Activated naive CD8-positive, alpha-beta T cell treated with anti-CD3 and anti-CD28 coated beads, Interleukin-2, amount 10 ng/mL, durations not matched to agents 7 days and 5 days (primary cell): ENCODE results near the gene KCNN4. TPM values are rescaled to one million over a fixed set of nuclear protein-coding genes. Genes with fewer than 3 reads are reported as not detected.
"Not testable (repeated sequence)": the region's sequence is repeated elsewhere in the genome, so short reads cannot be mapped to it uniquely, and the experiment has no call there.

Experiments used
- ATAC-seq: fragments of 150-1000 bp; cut with Tn5 transposase; one replicate; pipeline ENCODE4 v1.10.0; 2021; ENCODE audit warnings: low read depth, moderate library complexity
- POLR2A ChIA-PET: fragments of 350-600 bp; sonication (Branson Sonifier 250); formaldehyde crosslinking; loops from one replicate; lab custom pipeline; 2021; ENCODE audit warnings: antibody characterized with exemption; lab: Charles Lee
- DNase-seq: peaks from one replicate; pipeline ENCODE4 v3.0.0; 2021
- H3K27ac Mint-ChIP-seq: one replicate; pipeline ENCODE4 v1.8.0; 2022; ENCODE audit warnings: mild to moderate bottlenecking, mixed read lengths
- H3K27me3 Mint-ChIP-seq: one replicate; pipeline ENCODE4 v1.8.0; 2022; ENCODE audit warnings: mild to moderate bottlenecking, moderate library complexity, mixed read lengths
- H3K36me3 Mint-ChIP-seq: one replicate; pipeline ENCODE4 v1.8.0; 2021; ENCODE audit warnings: mild to moderate bottlenecking, mixed read lengths
- H3K4me1 Mint-ChIP-seq: one replicate; pipeline ENCODE4 v1.8.0; 2021; ENCODE audit warnings: mixed read lengths
- H3K4me3 Mint-ChIP-seq: one replicate; pipeline ENCODE4 v1.8.0; 2022; ENCODE audit warnings: mild to moderate bottlenecking, moderate library complexity, mixed read lengths
- H3K9me3 Mint-ChIP-seq: one replicate; pipeline ENCODE4 v1.8.0; 2021; ENCODE audit warnings: mixed read lengths
- total RNA-seq, 2 experiments: library from RNA; stranded (reverse); gene quantifications; one replicate each; pipeline ENCODE4 v1.2.3, GENCODE V29; 2021

Gene KCNN4
- total RNA-seq, 2 experiments from 2014 or later, result 38.3 to 45.4 TPM

- H3K36me3 Mint-ChIP-seq, H3K9me3 Mint-ChIP-seq, H3K27me3 Mint-ChIP-seq, ATAC-seq, DNase-seq: not testable (repeated sequence)
- H3K27ac Mint-ChIP-seq, result peak overlapping the region; percentile 89
- peaks cover 31% of the 10 kb centered on the region for H3K4me1 Mint-ChIP-seq
- POLR2A ChIA-PET, result interaction anchor here (0.6 to 8.3 kb wide), 5 partner anchors 10 to 1278 kb away, joined by 5 to 111 read pairs (median 5); partner anchors contain the start of genes KCNN4 and SMG9
- peak overlapping the region; percentile 58 for H3K4me3 Mint-ChIP-seq
Observed at GRCh38 chr19:43764684-43765083, 16.1 kb downstream of the KCNN4 start.

DNA sequence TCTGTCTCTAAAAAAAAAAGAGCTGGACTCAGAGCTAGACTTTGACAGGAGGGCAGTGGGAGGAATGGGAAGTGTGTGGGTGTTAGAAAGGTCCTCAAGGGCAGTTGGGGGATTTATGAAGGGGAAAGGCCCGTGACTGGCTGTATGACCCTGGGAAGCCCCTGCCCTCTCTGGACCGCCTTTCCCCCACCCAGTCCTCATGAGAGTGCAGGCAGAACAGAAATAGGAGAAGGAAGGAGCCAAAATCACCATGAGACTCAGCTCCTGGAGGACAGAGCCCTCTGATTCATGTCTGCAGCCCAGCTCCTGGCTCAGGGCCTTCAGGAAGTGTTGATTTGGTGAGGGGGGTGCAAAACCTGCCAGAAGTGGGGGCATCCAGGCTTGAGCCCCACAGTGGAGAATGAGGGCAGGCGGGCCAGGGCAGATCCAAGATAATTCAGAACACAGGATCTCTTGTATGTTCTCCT lies 17.3 kb downstream of the KCNN4 start:
- Mint-ChIP-seq H3K27ac (peak overlapping the region; percentile 53), H3K4me1 (peaks cover 34% of the 10 kb centered on the region), H3K36me3 (peaks cover 2% of the 10 kb centered on the region), H3K27me3 (no peaks in the 10 kb centered on the region), H3K4me3 (no peak overlapping the region), H3K9me3 (no peaks in the 10 kb centered on the region)
- ATAC-seq (no peak), DNase-seq (no peak)
- POLR2A ChIA-PET, result interaction anchor here (0.6 to 8.3 kb wide), 4 partner anchors 9 to 43 kb away, joined by 3 to 111 read pairs (median 6); partner anchors contain the start of gene SMG9

DNA sequence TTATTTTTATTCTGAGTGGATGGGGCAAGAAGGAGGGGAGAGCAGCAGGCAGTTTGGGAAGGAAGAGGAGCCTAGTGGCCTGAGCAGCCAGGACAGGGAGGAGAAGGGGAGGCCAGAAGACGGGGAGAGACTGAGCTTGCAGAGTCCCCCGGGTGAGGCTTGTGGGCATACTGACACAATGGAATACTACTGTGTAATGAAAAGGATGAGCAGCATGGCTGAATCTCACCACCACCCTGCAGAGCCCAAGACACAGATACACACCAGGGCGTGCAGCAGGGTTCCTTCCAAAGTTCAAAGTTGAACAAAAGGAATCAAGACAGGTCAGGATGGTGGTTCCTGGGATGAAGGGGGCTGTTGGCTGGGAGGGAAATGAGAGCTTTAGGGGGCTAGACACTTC lies 18.0 kb downstream of the KCNN4 start:
- Mint-ChIP-seq H3K4me3 (no peak overlapping the region), H3K27ac (no peak overlapping the region), H3K4me1 (peaks cover 37% of the 10 kb centered on the region), H3K9me3 (no peaks in the 10 kb centered on the region), H3K27me3 (no peaks in the 10 kb centered on the region), H3K36me3 (peaks cover 5% of the 10 kb centered on the region)
- no peak for DNase-seq
- no peak for ATAC-seq
- POLR2A ChIA-PET, result interaction anchor here (1.2 to 8.3 kb wide), 3 partner anchors 8 to 17 kb away, joined by 4 to 111 read pairs (median 8); partner anchors contain the start of gene SMG9

- Mint-ChIP-seq H3K9me3 (no peaks in the 10 kb centered on the region), H3K27ac (no peak overlapping the region), H3K4me1 (peaks cover 40% of the 10 kb centered on the region), H3K27me3 (no peaks in the 10 kb centered on the region), H3K4me3 (no peak overlapping the region), H3K36me3 (peaks cover 17% of the 10 kb centered on the region)
- POLR2A ChIA-PET, result no interaction called here
- ATAC-seq (no peak), DNase-seq (no peak)
Observed at GRCh38 chr19:43760941-43761340, 19.8 kb downstream of the KCNN4 start.

DNA sequence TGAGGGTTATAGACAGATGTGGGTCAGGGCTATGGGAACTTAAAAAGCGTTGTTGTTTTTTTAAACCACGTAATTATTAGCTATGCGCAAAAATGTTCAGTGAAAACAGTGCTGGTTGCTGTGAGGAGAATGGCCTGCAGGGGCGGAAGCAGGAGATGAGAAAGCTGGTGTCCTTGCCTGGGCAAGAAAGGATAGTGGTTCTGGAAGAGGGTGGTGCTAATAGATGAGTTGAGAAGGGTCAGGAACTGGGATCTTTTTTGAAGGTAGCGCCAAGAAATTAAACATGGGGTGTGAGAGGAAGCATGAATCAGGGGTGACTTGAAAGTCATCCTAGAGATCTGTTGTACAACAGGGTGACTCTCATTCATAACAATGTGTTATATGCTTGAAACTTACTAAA lies 21.3 kb downstream of the KCNN4 start:
- Mint-ChIP-seq H3K27me3 (no peaks in the 10 kb centered on the region), H3K9me3 (no peaks in the 10 kb centered on the region), H3K27ac (no peak overlapping the region), H3K36me3 (peaks cover 20% of the 10 kb centered on the region), H3K4me3 (no peak overlapping the region), H3K4me1 (peaks cover 31% of the 10 kb centered on the region)
- POLR2A ChIA-PET, result interaction anchor here (2.6 kb wide), 1 partner anchor 20 kb away, joined by 8 read pairs; no protein-coding TSS in a partner anchor
- ATAC-seq, result no peak
- DNase-seq, result no peak

GRCh38 chr19:43755256-43755801 lies 25.4 kb downstream of the KCNN4 start:
- POLR2A ChIA-PET, result interaction anchor here (0.7 to 8.2 kb wide), 9 partner anchors 10 to 410 kb away, joined by 3 to 111 read pairs (median 6); partner anchors contain the start of genes KCNN4 and ZNF226
- Mint-ChIP-seq H3K9me3 (no peaks in the 10 kb centered on the region), H3K4me3 (peak overlapping the region; percentile 99), H3K27me3 (no peaks in the 10 kb centered on the region), H3K4me1 (peaks cover 37% of the 10 kb centered on the region), H3K36me3 (peaks cover 25% of the 10 kb centered on the region), H3K27ac (peak overlapping the region; percentile 100)
- DNase-seq (peak; percentile 86), ATAC-seq (peak; percentile 12)

- Mint-ChIP-seq H3K4me1 (peaks cover 41% of the 10 kb centered on the region), H3K9me3 (no peaks in the 10 kb centered on the region), H3K36me3 (peaks cover 30% of the 10 kb centered on the region), H3K27ac (peak within 1 kb of the TSS; percentile 100), H3K4me3 (peak within 1 kb of the TSS; percentile 99), H3K27me3 (no peaks in the 10 kb centered on the region)
- POLR2A ChIA-PET, result interaction anchor here (0.7 to 8.2 kb wide), 13 partner anchors 9 to 411 kb away, joined by 3 to 111 read pairs (median 4); partner anchors contain the start of genes IRGQ, KCNN4, ZNF226 and ZNF576
- DNase-seq, result peak; percentile 99
- peak; percentile 85 for ATAC-seq
Observed at GRCh38 chr19:43754503-43755255, 26.1 kb downstream of the KCNN4 start, which contains the start of gene SMG9. TSS of gene SMG9 (minus strand) at chr19:43754962. CDS start at chr19:43750741, 4,221 bp downstream.

DNA sequence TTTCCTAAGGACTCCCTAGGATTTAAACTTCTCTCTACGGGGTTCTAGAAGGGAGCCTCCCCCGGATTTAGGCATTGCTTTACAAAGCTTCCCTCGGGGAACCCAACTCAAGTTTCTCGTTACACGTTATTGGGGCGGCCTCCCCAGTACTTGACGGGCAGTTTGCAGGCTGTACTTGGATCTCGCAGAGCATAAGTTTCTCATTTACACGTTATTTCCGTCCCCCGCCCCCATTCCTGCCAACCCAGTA lies 26.6 kb downstream of the KCNN4 start:
- POLR2A ChIA-PET, result interaction anchor here (0.7 to 8.2 kb wide), 12 partner anchors 9 to 411 kb away, joined by 3 to 111 read pairs (median 4); partner anchors contain the start of genes IRGQ, KCNN4, ZNF226 and ZNF576
- Mint-ChIP-seq H3K4me3 (peak overlapping the region; percentile 99), H3K4me1 (peaks cover 38% of the 10 kb centered on the region), H3K27me3 (no peaks in the 10 kb centered on the region), H3K36me3 (peaks cover 31% of the 10 kb centered on the region), H3K27ac (peak overlapping the region; percentile 100), H3K9me3 (no peaks in the 10 kb centered on the region)
- no peak for ATAC-seq
- no peak for DNase-seq

GRCh38 chr19:43752287-43752875 lies 28.4 kb downstream of the KCNN4 start:
- H3K4me3 Mint-ChIP-seq, result no peak overlapping the region
- DNase-seq (no peak), ATAC-seq (no peak)
- H3K9me3 Mint-ChIP-seq, result no peaks in the 10 kb centered on the region
- POLR2A ChIA-PET, result interaction anchor here (1.1 to 8.2 kb wide), 4 partner anchors 13 to 83 kb away, joined by 3 to 111 read pairs (median 36); partner anchors contain the start of gene KCNN4
- no peak overlapping the region for H3K27ac Mint-ChIP-seq
- H3K27me3 Mint-ChIP-seq, result no peaks in the 10 kb centered on the region
- H3K4me1 Mint-ChIP-seq, result peaks cover 38% of the 10 kb centered on the region
- peaks cover 36% of the 10 kb centered on the region for H3K36me3 Mint-ChIP-seq

- Mint-ChIP-seq H3K4me3 (no peak overlapping the region), H3K36me3 (peaks cover 34% of the 10 kb centered on the region)
Observed at GRCh38 chr19:43751466-43752220, 29.1 kb downstream of the KCNN4 start.

DNA sequence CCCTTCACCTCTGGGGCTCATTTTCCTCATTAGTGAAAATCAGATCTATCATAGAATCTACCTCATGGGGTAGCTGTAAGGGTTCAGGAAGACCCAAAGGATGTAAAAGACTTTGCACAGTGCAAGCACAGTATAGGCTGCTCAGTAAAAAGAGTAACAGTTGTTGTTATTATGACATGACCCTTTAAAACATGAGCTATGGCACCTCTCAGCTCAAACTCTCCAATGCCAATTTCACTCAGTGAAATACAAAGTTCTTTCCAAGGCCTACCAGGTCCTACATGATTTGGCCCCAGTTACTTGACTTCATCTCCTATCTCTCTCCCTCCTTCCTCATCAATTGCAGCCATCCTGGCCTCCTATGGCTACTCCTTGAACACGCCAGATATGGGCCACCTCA lies 30.9 kb downstream of the KCNN4 start:
- Mint-ChIP-seq H3K36me3 (peaks cover 34% of the 10 kb centered on the region), H3K4me3 (no peak overlapping the region), H3K4me1 (peaks cover 27% of the 10 kb centered on the region), H3K27ac (peak overlapping the region; percentile 46), H3K27me3 (no peaks in the 10 kb centered on the region), H3K9me3 (no peaks in the 10 kb centered on the region)
- DNase-seq, result no peak
- no peak for ATAC-seq
- POLR2A ChIA-PET, result interaction anchor here (1.2 to 1.4 kb wide), 2 partner anchors 29 to 31 kb away, joined by 3 read pairs; partner anchors contain the start of gene KCNN4

More at GRCh38 chr19:43751466-43752220, 29.1 kb downstream of the KCNN4 start:
- no peaks in the 10 kb centered on the region for H3K27me3 Mint-ChIP-seq
- ATAC-seq (no peak), DNase-seq (no peak)
- H3K9me3 Mint-ChIP-seq, result no peaks in the 10 kb centered on the region
- H3K27ac Mint-ChIP-seq, result peak overlapping the region; percentile 11
- H3K4me1 Mint-ChIP-seq, result peaks cover 36% of the 10 kb centered on the region
- POLR2A ChIA-PET, result interaction anchor here (1.1 to 8.2 kb wide), 2 partner anchors 14 to 83 kb away, joined by 6 to 111 read pairs; no protein-coding TSS in a partner anchor

DNA sequence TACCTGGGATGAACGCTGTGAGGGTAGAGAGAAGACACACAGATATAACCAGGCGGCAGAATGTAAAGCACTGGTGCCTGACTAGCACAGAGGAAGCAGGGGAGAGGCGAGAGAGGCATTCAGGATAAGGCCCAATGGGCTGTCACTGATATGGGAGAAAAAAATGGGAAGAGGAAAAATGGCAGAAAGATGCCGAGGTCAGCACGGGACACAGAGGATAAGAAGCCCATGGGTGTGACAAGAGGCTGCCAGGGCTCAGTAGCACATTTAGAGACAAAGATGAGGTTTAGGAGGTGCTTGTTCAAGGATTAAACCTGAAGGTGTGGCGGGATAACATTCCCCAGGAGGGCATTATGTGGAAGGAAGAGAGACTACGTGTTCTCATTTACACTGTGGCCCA lies 31.6 kb downstream of the KCNN4 start:
- Mint-ChIP-seq H3K27me3 (no peaks in the 10 kb centered on the region), H3K4me3 (no peak overlapping the region), H3K9me3 (no peaks in the 10 kb centered on the region), H3K4me1 (peaks cover 28% of the 10 kb centered on the region), H3K27ac (no peak overlapping the region), H3K36me3 (peaks cover 39% of the 10 kb centered on the region)
- POLR2A ChIA-PET, result interaction anchor here (1.2 kb wide), 1 partner anchor 30 kb away, joined by 3 read pairs; no protein-coding TSS in a partner anchor
- DNase-seq, result no peak
- ATAC-seq, result no peak
